HK-2 (cell line): Measurements from ENCODE around the gene GNAL.

Experiments
- DNase-seq: peaks from one replicate; pipeline ENCODE4 v3.0.0-alpha.2; 2018; ENCODE audit not compliant: unreplicated experiment

Gene GNAL

GRCh38 chr18:11762429-11762828 is 73.4 kb downstream of the GNAL start:
- DNase-seq: no peak

- no peak for DNase-seq
Observed at GRCh38 chr18:11767329-11767728, 78.3 kb downstream of the GNAL start.

- DNase-seq: no peak
Observed at GRCh38 chr18:11767935-11768334, 78.9 kb downstream of the GNAL start.

GRCh38 chr18:11775436-11776174 is 86.5 kb downstream of the GNAL start:
- no peak for DNase-seq

DNA sequence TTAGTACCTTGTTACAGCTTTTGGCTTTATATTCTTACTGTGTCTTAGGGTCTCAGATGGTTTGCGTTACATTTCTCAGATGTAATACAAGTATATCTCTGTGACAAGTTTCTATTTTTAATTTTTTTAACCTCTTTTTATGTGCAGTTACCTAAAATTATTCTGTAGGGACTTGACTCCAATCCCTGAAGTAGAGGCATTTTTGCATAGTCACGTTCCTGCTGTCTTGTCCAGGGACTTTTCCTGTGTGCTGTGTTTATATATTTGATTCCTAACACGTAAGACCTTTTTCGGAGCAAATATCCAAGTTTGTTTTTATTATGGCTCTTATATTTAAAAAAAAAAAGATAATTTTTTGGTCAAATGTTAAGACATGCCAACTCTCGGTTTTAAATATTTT is 91.0 kb downstream of the GNAL start:
- no peak for DNase-seq

DNA sequence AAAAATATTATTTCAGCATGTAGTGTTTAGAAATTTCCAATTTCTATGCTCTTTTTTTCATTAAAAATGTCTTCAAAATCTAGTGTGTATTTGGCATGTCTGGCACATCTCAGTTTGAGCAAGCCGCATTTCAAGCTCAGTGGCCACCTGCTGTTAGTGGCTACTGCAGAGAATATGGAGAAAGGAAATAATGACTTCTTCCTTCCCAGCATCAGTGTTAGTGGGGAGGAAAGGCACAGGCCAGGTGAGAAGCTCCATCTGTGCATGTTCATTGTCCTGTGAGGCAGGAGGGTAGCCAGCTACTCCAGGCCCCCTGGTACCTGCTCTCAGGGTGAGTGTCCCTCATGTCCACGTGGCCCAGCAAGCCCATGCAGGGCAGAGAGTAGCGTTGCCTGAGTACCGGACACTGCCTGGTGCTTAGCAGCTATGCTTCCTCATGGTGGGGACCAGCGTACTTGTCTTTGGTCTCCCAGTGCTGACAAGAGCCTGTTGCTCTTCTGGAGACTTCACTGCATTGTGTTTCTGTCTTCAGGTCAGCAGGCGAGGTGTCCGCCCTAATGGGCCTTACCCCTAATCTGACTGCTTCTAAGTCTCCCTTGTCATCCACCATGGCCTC is 94.8 kb downstream of the GNAL start:
- no peak for DNase-seq

DNA sequence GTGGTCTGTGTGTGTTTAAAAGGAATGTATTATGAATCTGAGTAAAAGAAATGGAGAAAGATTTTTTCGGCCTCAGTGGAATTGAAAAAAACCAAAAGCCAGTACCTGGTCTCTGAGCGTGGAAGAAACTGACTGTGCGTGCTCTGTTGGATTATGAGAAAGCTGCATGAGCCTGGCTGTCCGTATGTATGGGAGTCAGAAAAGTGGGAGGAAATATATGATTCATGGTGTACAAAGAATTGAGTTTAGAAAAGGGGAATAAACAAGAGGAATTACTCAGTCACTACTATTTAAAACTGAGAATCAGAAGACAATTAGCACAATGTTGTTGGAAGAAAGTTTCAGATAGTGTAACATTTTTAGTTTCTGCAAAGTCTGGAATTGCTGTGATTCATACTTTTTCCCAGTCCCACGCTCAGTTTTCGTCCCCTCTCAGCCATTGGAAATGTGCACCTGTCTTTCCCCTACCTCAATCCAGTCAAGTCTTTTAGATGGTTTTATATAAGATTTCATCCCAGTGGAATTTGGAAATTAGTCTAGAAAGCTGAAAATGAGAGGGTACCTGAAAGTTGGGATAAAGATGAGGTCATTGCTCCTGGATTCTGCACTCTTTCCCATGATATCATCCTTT is 95.7 kb downstream of the GNAL start:
- no peak for DNase-seq

- no peak for DNase-seq
Observed at GRCh38 chr18:11785444-11786055, 96.5 kb downstream of the GNAL start.

DNA sequence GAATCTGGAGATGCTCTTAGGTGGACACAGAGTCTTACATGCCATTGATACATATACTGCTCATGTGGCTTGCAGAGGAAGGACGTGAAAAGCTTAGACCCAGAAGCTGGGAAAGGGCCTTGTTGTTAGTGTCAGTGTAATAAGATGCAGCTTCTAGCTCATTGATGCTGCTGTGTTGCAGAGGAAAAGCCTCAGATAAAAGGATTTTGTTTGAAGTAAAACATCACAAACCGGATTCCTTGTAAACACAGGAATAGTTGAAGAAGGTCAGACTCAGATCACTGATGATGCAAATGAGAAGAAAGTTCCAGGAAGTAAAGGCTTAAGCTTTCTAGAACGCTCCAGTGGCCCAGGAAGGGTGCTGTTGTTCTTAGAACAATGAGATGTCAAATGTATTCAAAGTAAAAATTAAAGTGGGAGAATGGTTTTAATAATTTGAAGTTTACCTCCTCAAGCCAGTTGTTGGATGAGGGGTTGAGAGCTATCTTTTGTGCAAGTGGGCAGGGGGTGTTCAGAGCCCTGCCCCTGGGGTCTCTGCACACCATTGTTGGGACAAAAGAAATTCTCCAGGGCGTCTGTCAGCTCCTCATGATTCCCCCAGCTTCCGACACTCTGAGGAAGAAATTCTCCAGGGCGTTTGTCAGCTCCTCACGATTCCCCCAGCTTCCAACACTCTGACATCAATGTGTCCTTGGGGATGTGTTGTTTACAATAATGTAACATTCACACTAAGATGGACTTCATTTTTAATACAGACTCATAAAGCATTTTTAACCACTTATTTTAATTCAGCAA is 100.8 kb downstream of the GNAL start:
- DNase-seq: no peak

- DNase-seq: no peak
Observed at GRCh38 chr18:11791131-11791530, 102.1 kb downstream of the GNAL start.

- DNase-seq: no peak
Observed at GRCh38 chr18:11792632-11793031, 103.6 kb downstream of the GNAL start.

GRCh38 chr18:11794195-11794594 is 105.1 kb downstream of the GNAL start:
- DNase-seq: no peak

- no peak for DNase-seq
Observed at GRCh38 chr18:11795916-11796315, 106.9 kb downstream of the GNAL start.

GRCh38 chr18:11798271-11798670 is 109.2 kb downstream of the GNAL start:
- no peak for DNase-seq

DNA sequence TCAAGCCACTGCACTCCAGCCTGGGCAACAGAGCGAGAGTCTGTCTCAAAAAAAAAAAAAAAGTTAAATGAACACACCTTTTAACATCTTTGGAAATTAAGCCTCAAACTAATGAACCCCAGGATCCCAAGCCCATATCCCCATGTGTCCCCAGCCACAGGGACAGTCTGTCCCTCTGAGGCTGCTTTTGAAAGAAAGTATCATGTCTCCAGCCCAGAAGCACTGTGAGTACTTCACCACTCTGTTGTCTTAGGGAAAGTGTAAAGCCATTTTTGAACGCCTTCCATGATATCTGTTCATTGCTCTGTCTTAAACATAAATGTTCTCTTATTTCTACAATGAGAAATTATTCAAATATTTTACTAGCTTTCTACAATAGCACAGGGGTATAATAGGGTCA is 110.0 kb downstream of the GNAL start:
- DNase-seq: no peak

GRCh38 chr18:11800566-11801334 is 111.7 kb downstream of the GNAL start:
- DNase-seq: no peak

DNA sequence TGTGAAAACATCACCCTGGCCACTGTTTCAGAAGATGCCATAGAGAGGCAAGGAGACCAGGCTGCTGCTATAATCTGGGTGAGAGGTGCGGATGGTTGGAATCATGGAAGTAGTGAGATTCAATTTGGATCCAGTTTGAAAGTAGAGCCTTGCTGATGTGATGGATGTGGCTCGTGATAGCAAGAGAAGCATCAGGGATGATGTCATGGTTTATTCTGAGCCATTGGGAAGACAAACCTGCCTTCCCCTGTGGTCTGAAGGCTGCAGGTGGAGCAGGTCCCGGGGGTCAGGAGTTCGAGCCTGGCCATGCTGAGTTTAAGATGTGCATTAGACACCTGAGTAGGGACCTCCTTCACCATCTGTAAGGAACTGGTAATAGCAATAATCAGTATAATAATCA is 112.5 kb downstream of the GNAL start:
- no peak for DNase-seq

DNA sequence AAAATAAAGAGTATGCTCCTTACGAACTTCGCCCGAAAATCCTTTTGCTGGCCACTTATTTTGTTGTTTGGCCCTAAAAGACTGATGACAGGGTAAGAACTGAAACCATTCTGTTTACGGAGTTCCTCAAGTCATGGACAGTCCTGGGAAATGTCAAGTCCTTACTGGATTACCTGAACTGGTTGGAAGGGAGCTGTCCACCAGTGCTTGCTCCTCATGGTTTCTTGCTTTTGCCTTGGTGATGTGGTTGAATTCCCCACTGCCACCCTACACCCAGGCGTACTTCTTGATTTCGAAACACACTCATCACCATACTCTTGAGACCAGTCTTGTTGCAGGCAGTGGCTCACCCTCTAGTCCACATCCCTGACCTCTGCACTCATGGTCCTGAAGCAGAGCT is 113.1 kb downstream of the GNAL start:
- no peak for DNase-seq

DNA sequence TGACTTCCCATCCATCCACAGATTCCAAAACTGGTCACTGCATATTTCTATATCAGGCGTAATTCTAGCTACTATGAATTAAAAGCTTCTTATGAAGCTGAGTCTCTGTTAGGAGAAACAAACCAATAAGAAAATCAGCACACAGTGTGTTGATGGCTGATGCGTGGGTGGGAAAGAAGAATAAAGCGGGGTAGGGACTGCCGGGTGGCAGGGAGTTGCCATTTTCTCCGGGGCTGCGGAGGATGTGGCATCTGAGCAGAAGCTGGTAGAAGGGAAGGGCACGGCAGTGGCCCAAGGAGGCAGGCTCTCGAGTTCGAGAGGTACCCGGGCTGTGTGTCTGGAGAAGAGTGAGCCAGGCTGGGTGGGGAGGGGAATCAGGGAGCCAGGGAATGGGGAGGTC is 113.5 kb downstream of the GNAL start:
- DNase-seq: no peak

DNA sequence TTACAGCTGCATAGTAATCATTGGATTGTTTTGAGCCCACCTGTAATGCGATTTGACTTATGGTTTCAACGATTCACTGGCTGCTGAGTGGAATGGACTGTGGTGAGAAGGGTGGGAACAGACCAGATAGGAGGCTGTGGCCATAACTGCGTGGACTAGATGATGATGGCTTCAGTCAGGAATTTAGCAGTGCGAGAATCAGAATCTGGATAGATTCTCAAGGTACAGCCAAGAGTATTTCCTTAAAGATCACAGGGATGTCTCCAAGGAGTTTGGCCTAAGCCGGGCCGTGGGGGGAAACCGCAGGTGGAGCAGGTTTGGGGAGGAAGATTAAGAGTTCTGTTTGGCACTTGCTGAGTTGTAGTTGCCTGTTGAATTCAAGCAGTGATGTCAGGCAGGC is 118.2 kb downstream of the GNAL start:
- DNase-seq: no peak
